CD4-positive, alpha-beta T cell (primary cell): Measurements from ENCODE around the gene SSRP1. TPM values are rescaled to one million over a fixed set of nuclear protein-coding genes. Genes with fewer than 3 reads are reported as not detected.
"Not testable (repeated sequence)": the region's sequence is repeated elsewhere in the genome, so short reads cannot be mapped to it uniquely, and the experiment has no call there.

Experiments
- ATAC-seq: fragments of 200-7000 bp; cut with Tn5 transposase; one replicate; pipeline ENCODE4 v1.10.0; 2022; ENCODE audit warnings: mild to moderate bottlenecking; ENCODE audit not compliant: poor library complexity
- CTCF ChIA-PET: fragments of 350-600 bp; sonication (Branson Sonifier 250); formaldehyde crosslinking; loops from one replicate; lab custom pipeline; 2021; ENCODE audit warnings: antibody characterized with exemption, inconsistent platforms; lab: Charles Lee
- POLR2A ChIA-PET: fragments of 350-600 bp; sonication (Branson Sonifier 250); formaldehyde crosslinking; loops from one replicate; lab custom pipeline; 2021; ENCODE audit warnings: antibody characterized with exemption, inconsistent platforms; lab: Charles Lee
- DNase-seq, 14 experiments: peaks; one replicate each; pipeline ENCODE4 v3.0.0-alpha.2; 2013 to 2020; ENCODE audit warnings: mixed read lengths in 2 of 14
- H3K27ac ChIP-seq, 2 donors: one replicate each; pipeline versions ENCODE4 v1.5.1 to v1.7.0; 2013; ENCODE audit warnings: low read length in 2 of 2, low read depth in 1 of 2, mild to moderate bottlenecking in 1 of 2
- H3K27me3 ChIP-seq, 2 experiments: 1 replicate in 1 of 2; 2 replicates in 1 of 2; pipeline versions ENCODE4 v1.6.1 to v1.7.0; 2013; ENCODE audit warnings: low read length in 2 of 2, control low read depth in 1 of 2, mild to moderate bottlenecking in 1 of 2, moderate library complexity in 1 of 2; ENCODE audit not compliant: insufficient read depth in 2 of 2, control insufficient read depth in 1 of 2
- H3K36me3 ChIP-seq: one replicate; pipeline ENCODE4 v1.6.1; 2013; ENCODE audit warnings: low read length, control low read depth; ENCODE audit not compliant: insufficient read depth
- H3K4me1 ChIP-seq: one replicate; pipeline ENCODE4 v1.6.1; 2013; ENCODE audit warnings: low read length, control low read depth; ENCODE audit not compliant: insufficient read depth
- H3K4me3 ChIP-seq: one replicate; pipeline ENCODE4 v1.5.1; 2013; ENCODE audit warnings: mild to moderate bottlenecking, low read length, moderate library complexity
- H3K9me3 ChIP-seq, 2 experiments: 1 replicate in 1 of 2; 2 replicates in 1 of 2; pipeline versions ENCODE4 v1.6.1 to v1.7.0; 2013; ENCODE audit warnings: low read length in 2 of 2, mild to moderate bottlenecking in 2 of 2, control low read depth in 1 of 2, moderate library complexity in 1 of 2; ENCODE audit not compliant: control insufficient read depth in 1 of 2, insufficient read depth in 1 of 2
- H3K27ac Mint-ChIP-seq: one replicate; pipeline ENCODE4 v1.8.0; 2020; ENCODE audit warnings: mixed read lengths
- H3K27me3 Mint-ChIP-seq: one replicate; pipeline ENCODE4 v1.8.0; 2021; ENCODE audit warnings: mixed read lengths
- H3K36me3 Mint-ChIP-seq: one replicate; pipeline ENCODE4 v1.8.0; 2021; ENCODE audit warnings: low read depth, mixed read lengths
- H3K4me1 Mint-ChIP-seq: one replicate; pipeline ENCODE4 v1.8.0; 2021; ENCODE audit warnings: low read depth, mixed read lengths
- H3K4me3 Mint-ChIP-seq: one replicate; pipeline ENCODE4 v1.8.0; 2020; ENCODE audit warnings: mild to moderate bottlenecking, mixed read lengths
- H3K9me3 Mint-ChIP-seq: one replicate; pipeline ENCODE4 v1.8.0; 2020; ENCODE audit warnings: mixed read lengths
- intact Hi-C, 2 experiments: fragments of 100-400 bp; cut with DNase I in 1 of 2; cut with micrococcal nuclease in 1 of 2; formaldehyde crosslinking; loops; one replicate each; pipeline versions ENCODE4 v1.15.1 to v1.9.0; 2023 to 2025; cut with DNase I, micrococcal nuclease
- total RNA-seq, 174 experiments: library from RNA in 2 of 174; stranded (reverse) in 2 of 174; gene quantifications; one replicate each; pipeline ENCODE4 v1.2.3 and lab custom pipeline; 2021 to 2026
- TF ChIP-seq, protein P1 (sequence below): fragments of 200-600 bp; IDR thresholded peaks from one replicate; pipeline ENCODE4 v1.8.0; 2022; ENCODE audit warnings: antibody characterized with exemption, mild to moderate bottlenecking

Gene SSRP1
- total RNA-seq, 2 experiments from 2014 or later = 36.7 to 41.2 TPM

DNA sequence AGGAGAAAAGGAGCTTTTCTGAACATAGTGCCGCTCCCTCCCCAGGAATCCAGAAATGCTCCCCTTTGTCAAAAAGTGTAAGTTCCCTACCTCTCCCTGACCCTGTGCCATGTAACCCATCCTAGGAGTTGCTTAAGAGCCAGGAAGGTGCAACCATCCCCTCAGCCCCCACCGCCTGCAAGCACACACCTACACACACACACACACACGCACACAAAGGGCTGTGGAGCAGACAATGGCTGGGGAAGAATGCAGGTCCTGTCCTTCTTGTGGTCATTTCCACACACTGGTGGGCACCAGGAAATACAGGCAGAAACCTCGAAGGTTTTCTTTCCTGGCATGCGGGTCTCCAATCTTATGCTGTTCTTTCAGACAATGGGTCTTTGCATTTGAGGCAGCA lies 3.6 kb upstream of the SSRP1 start:
- ChIA-PET POLR2A (no interaction called here), CTCF (interaction anchor here (2.0 kb wide), 1 partner anchor 119 kb away, joined by 5 read pairs; no protein-coding TSS in a partner anchor)
- Histone ChIP-seq H3K27ac (no peak overlapping the region), H3K9me3 (no peaks in the 10 kb centered on the region), H3K4me3 (no peak overlapping the region), H3K27me3 (no peaks in the 10 kb centered on the region), H3K4me1 (peaks cover 21% of the 10 kb centered on the region), H3K36me3 (no peaks in the 10 kb centered on the region)
- intact Hi-C loops = loop anchor here (5.0 to 10.0 kb wide), 5 partner anchors 83 to 1805 kb away; partner anchors contain the start of genes FAM111A (in 1 of the 2), MED19 (in 1 of the 2), TMX2 (in 1 of the 2) and ZDHHC5 (in 1 of the 2)
- Mint-ChIP-seq H3K4me3 (peak overlapping the region; percentile 46), H3K27ac (no peak overlapping the region), H3K27me3 (no peaks in the 10 kb centered on the region), H3K4me1 (peaks cover 22% of the 10 kb centered on the region), H3K9me3 (no peaks in the 10 kb centered on the region), H3K36me3 (peaks cover 13% of the 10 kb centered on the region)
- DNase-seq = no peak
- ATAC-seq = no peak
- TF ChIP-seq, protein P1, sequence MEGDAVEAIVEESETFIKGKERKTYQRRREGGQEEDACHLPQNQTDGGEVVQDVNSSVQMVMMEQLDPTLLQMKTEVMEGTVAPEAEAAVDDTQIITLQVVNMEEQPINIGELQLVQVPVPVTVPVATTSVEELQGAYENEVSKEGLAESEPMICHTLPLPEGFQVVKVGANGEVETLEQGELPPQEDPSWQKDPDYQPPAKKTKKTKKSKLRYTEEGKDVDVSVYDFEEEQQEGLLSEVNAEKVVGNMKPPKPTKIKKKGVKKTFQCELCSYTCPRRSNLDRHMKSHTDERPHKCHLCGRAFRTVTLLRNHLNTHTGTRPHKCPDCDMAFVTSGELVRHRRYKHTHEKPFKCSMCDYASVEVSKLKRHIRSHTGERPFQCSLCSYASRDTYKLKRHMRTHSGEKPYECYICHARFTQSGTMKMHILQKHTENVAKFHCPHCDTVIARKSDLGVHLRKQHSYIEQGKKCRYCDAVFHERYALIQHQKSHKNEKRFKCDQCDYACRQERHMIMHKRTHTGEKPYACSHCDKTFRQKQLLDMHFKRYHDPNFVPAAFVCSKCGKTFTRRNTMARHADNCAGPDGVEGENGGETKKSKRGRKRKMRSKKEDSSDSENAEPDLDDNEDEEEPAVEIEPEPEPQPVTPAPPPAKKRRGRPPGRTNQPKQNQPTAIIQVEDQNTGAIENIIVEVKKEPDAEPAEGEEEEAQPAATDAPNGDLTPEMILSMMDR = no peak

DNA sequence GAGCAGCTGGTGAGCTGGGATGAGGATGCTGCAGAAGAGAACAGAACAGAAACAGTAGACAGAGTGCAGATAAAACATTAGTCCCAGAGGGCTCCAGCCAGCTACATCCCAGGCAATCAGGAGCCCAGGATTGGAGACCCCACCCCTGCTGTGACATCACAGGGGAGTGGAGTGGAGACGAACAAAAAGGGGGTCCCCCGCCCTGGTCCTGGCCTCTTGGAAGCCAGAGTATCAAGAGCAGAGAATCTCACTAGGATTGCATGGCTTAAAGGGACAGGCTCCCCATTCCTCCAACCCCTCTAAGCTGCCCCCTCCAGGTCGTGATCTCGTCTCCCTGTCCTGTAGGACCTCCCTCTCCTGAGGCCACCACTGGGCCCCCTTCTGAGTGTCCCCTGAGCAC lies 2.5 kb upstream of the SSRP1 start, which contains the start of gene P2RX3:
Gene P2RX3, plus strand, starts transcription at position 211 of the 400 bp plus-strand sequence. CDS start 199 bp downstream, outside the sequence.
- H3K27me3 ChIP-seq = no peaks in the 10 kb centered on the region
- H3K9me3 ChIP-seq = no peaks in the 10 kb centered on the region
- H3K27ac ChIP-seq = no peak within 1 kb of the TSS
- ATAC-seq = no peak
- no peaks in the 10 kb centered on the region for H3K27me3 Mint-ChIP-seq
- intact Hi-C loops = loop anchor here (5.0 to 10.0 kb wide), 5 partner anchors 84 to 1807 kb away; partner anchors contain the start of genes FAM111A (in 1 of the 2), MED19 (in 1 of the 2), TMX2 (in 1 of the 2) and ZDHHC5 (in 1 of the 2)
- CTCF ChIA-PET = interaction anchor here (2.0 kb wide), 1 partner anchor 120 kb away, joined by 5 read pairs; no protein-coding TSS in a partner anchor
- peak within 1 kb of the TSS; percentile 58 for H3K4me3 Mint-ChIP-seq
- H3K4me1 ChIP-seq = peaks cover 29% of the 10 kb centered on the region
- peaks cover 22% of the 10 kb centered on the region for H3K36me3 Mint-ChIP-seq
- H3K4me3 ChIP-seq = no peak within 1 kb of the TSS
- H3K36me3 ChIP-seq = peaks cover 8% of the 10 kb centered on the region
- TF ChIP-seq, protein P1 = no peak
- H3K27ac Mint-ChIP-seq = peak within 1 kb of the TSS; percentile 96
- POLR2A ChIA-PET = interaction anchor here (5.2 kb wide), 1 partner anchor 13 kb away, joined by 107 read pairs; the partner anchor contains the start of gene TNKS1BP1
- H3K4me1 Mint-ChIP-seq = peaks cover 29% of the 10 kb centered on the region
- no peak for DNase-seq
- H3K9me3 Mint-ChIP-seq = no peaks in the 10 kb centered on the region

DNA sequence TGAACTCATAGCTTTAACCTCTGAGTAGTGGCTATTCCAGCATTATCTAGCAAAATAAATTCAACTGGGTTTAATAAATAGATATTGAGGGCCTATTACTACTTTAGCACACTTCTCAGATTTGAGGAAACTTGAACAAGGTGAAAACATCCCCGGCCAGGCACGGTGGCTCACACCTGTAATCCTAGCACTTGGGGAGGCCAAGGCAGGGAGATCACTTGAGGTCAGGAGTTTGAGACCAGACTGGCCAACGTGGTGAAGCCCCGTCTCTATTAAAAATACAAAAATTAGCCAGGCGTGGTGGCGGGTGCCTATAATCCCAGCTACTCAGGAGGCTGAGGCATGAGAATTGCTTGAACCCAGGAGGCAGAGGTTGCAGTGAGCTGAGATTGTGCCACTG lies 1.2 kb upstream of the SSRP1 start:
- Histone ChIP-seq H3K4me1 (peaks cover 29% of the 10 kb centered on the region), H3K27ac (peak overlapping the region; percentile 72 to 85), H3K36me3 (peaks cover 21% of the 10 kb centered on the region)
- Mint-ChIP-seq H3K27ac (peak overlapping the region; percentile 96), H3K4me3 (peak overlapping the region; percentile 89), H3K36me3 (peaks cover 35% of the 10 kb centered on the region), H3K4me1 (peaks cover 29% of the 10 kb centered on the region)
- H3K27me3 ChIP-seq, H3K4me3 ChIP-seq, H3K27me3 Mint-ChIP-seq, H3K9me3 ChIP-seq, DNase-seq, H3K9me3 Mint-ChIP-seq, ATAC-seq: not testable (repeated sequence)
- intact Hi-C loops = loop anchor here (2.0 to 10.0 kb wide), 6 partner anchors 85 to 1808 kb away; partner anchors contain the start of genes FAM111A (in 1 of the 2), MED19 (in 1 of the 2), TIMM10 (in 1 of the 2) and TMX2 (in 1 of the 2)
- ChIA-PET CTCF (interaction anchor here (0.6 to 0.9 kb wide), 2 partner anchors 120 to 190 kb away, joined by 3 read pairs; no protein-coding TSS in a partner anchor), POLR2A (interaction anchor here (1.5 to 5.2 kb wide), 2 partner anchors 11 to 404 kb away, joined by 6 to 107 read pairs; partner anchors contain the start of genes SELENOH and TNKS1BP1)
